Measurements from ENCODE around the gene PROX2.

Gene PROX2

GRCh38 chr14:74898083-74898482 is 22.1 kb upstream of the PROX2 start:
- H2AFZ ChIP-seq (ENCODE audit: low read depth, low read length), result no peak overlapping the region
- 0 out of 2 replicates have a peak, but pooled peaks cover 3% of the 10 kb centered on the region for H3K79me2 ChIP-seq (ENCODE audit: insufficient read depth, low read length)
- ATAC-seq (ENCODE audit: insufficient read depth, low read depth) (no peak), DNase-seq (no peak)
- no peak overlapping the region for H3K9ac ChIP-seq (ENCODE audit: low read depth, low read length)
- no peak for TF ChIP-seq CTCF (IDR thresholded peaks at IDR 0.05; ENCODE audit: borderline replicate concordance, extremely low read depth, low read length, poor library complexity, severe bottlenecking)
- TF ChIP-seq EZH2 (IDR thresholded peaks at IDR 0.05; ENCODE audit: borderline replicate concordance, low read depth, low read length, severe bottlenecking), result no peak
- H3K27me3 ChIP-seq (ENCODE audit: insufficient read depth, low read length, poor library complexity), result no peaks in the 10 kb centered on the region
- no peak overlapping the region for H3K4me2 ChIP-seq (ENCODE audit: insufficient read depth, low read length)
- peaks cover 9% of the 10 kb centered on the region; the same call in 1 of the 2 replicates for H4K20me1 ChIP-seq (ENCODE audit: insufficient read depth, low read length)
- no peaks in the 10 kb centered on the region for H3K9me3 ChIP-seq (ENCODE audit: insufficient read depth, low read length, severe bottlenecking)
- H3K4me3 ChIP-seq (ENCODE audit: low read depth in 1 of 2, low read length in 2 of 2), result no peak overlapping the region
- no peaks in the 10 kb centered on the region for H3K4me1 ChIP-seq (ENCODE audit: insufficient read depth, low read length)
- H3K36me3 ChIP-seq (ENCODE audit: insufficient read depth, low read length), result peaks cover 98% of the 10 kb centered on the region
- H3K27ac ChIP-seq (ENCODE audit: low read length), result no peak overlapping the region

- Histone ChIP-seq H3K4me2 (ENCODE audit: insufficient read depth, low read length) (no peak overlapping the region), H3K79me2 (ENCODE audit: insufficient read depth, low read length) (0 out of 2 replicates have a peak, but pooled peaks cover 3% of the 10 kb centered on the region), H2AFZ (ENCODE audit: low read depth, low read length) (no peak overlapping the region), H3K9ac (ENCODE audit: low read depth, low read length) (no peak overlapping the region), H3K36me3 (ENCODE audit: insufficient read depth, low read length) (peaks cover 98% of the 10 kb centered on the region), H3K9me3 (ENCODE audit: insufficient read depth, low read length, severe bottlenecking) (no peaks in the 10 kb centered on the region), H3K4me3 (ENCODE audit: low read depth in 1 of 2, low read length in 2 of 2) (no peak overlapping the region), H3K27me3 (ENCODE audit: insufficient read depth, low read length, poor library complexity) (no peaks in the 10 kb centered on the region), H4K20me1 (ENCODE audit: insufficient read depth, low read length) (peaks cover 9% of the 10 kb centered on the region; the same call in 1 of the 2 replicates), H3K27ac (ENCODE audit: low read length) (no peak overlapping the region), H3K4me1 (ENCODE audit: insufficient read depth, low read length) (no peaks in the 10 kb centered on the region)
- ATAC-seq (ENCODE audit: insufficient read depth, low read depth), result no peak
- TF ChIP-seq CTCF (IDR thresholded peaks at IDR 0.05; ENCODE audit: borderline replicate concordance, extremely low read depth, low read length, poor library complexity, severe bottlenecking) (no peak), EZH2 (IDR thresholded peaks at IDR 0.05; ENCODE audit: borderline replicate concordance, low read depth, low read length, severe bottlenecking) (no peak)
- DNase-seq, result no peak
Observed at GRCh38 chr14:74897642-74898041, 21.7 kb upstream of the PROX2 start.

GRCh38 chr14:74896400-74896799 is 20.5 kb upstream of the PROX2 start:
- no peak overlapping the region for H3K27ac ChIP-seq (ENCODE audit: low read length)
- TF ChIP-seq EZH2 (IDR thresholded peaks at IDR 0.05; ENCODE audit: borderline replicate concordance, low read depth, low read length, severe bottlenecking) (no peak), CTCF (IDR thresholded peaks at IDR 0.05; ENCODE audit: borderline replicate concordance, extremely low read depth, low read length, poor library complexity, severe bottlenecking) (no peak)
- H3K36me3 ChIP-seq (ENCODE audit: insufficient read depth, low read length), result peaks cover 98% of the 10 kb centered on the region

More at GRCh38 chr14:74896400-74896799, 20.5 kb upstream of the PROX2 start:
- Histone ChIP-seq H2AFZ (ENCODE audit: low read depth, low read length) (no peak overlapping the region), H3K9me3 (ENCODE audit: insufficient read depth, low read length, severe bottlenecking) (no peaks in the 10 kb centered on the region), H3K4me3 (ENCODE audit: low read depth in 1 of 2, low read length in 2 of 2) (no peak overlapping the region), H3K9ac (ENCODE audit: low read depth, low read length) (no peak overlapping the region), H3K4me2 (ENCODE audit: insufficient read depth, low read length) (no peak overlapping the region), H3K4me1 (ENCODE audit: insufficient read depth, low read length) (no peaks in the 10 kb centered on the region), H3K27me3 (ENCODE audit: insufficient read depth, low read length, poor library complexity) (no peaks in the 10 kb centered on the region), H4K20me1 (ENCODE audit: insufficient read depth, low read length) (peaks cover 9% of the 10 kb centered on the region; the same call in 1 of the 2 replicates), H3K79me2 (ENCODE audit: insufficient read depth, low read length) (0 out of 2 replicates have a peak, but pooled peaks cover 3% of the 10 kb centered on the region)
- DNase-seq (no peak), ATAC-seq (ENCODE audit: insufficient read depth, low read depth) (no peak)
